PC-9 (cell line): ENCODE measurements around the gene ETV6.

ENCODE experiments used
- EZH2 ChIP-seq: fragments of 200-600 bp; sonication (generic); IDR thresholded peaks from 2 replicates; pipeline ENCODE4 v1.8.0; 2017; ENCODE audit warnings: antibody characterized with exemption, low read depth
- TF ChIP-seq, protein P1 (sequence below): fragments of 200-600 bp; sonication (generic); conservative IDR thresholded peaks from 2 replicates; pipeline ENCODE4 v1.6.1; 2017; ENCODE audit warnings: mixed run types, antibody characterized with exemption, mild to moderate bottlenecking, moderate library complexity

DNA sequence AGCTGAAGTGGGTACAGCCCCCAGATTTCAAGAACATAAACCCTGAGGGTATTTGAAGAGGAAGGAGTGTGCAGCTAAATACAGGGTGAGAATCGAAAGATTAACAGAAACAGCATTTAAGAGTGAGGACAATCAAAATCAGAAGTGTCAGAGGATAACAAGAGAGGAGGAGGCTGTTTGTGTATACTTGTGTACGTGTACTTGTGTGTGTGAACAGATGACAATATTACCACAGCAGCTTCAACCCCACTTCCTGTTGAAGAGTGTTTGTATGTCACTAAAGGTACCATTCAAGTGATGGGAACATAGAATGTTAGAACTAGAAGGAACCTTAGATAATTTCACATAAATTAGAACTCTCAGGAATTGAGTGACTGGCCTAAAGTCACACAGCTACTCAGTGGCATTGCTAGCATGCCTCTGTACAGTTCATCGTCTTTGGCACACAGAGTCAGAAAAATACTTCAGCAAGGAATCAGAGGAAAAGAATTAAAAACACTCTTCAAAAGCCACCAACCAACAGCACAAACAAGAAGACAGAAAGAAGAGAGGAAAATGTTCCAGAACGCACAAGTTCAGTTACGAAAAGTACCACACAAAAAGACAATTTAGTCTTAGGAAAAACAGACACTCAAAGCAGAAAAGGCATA lies 256.9 kb downstream of the ETV6 start:
- TF ChIP-seq EZH2 = no peak
- TF ChIP-seq, protein P1, sequence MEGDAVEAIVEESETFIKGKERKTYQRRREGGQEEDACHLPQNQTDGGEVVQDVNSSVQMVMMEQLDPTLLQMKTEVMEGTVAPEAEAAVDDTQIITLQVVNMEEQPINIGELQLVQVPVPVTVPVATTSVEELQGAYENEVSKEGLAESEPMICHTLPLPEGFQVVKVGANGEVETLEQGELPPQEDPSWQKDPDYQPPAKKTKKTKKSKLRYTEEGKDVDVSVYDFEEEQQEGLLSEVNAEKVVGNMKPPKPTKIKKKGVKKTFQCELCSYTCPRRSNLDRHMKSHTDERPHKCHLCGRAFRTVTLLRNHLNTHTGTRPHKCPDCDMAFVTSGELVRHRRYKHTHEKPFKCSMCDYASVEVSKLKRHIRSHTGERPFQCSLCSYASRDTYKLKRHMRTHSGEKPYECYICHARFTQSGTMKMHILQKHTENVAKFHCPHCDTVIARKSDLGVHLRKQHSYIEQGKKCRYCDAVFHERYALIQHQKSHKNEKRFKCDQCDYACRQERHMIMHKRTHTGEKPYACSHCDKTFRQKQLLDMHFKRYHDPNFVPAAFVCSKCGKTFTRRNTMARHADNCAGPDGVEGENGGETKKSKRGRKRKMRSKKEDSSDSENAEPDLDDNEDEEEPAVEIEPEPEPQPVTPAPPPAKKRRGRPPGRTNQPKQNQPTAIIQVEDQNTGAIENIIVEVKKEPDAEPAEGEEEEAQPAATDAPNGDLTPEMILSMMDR = no peak
